ENCODE results near the gene SPTLC1. TPM values are rescaled to one million over a fixed set of nuclear protein-coding genes. Genes with fewer than 3 reads are reported as not detected.

SPTLC1 gene
- total and polyA plus RNA-seq, 10 of the 15 experiments (the other 5 are each of a cell fraction or from before 2014, with no cell fraction given): 38.0 to 68.7 (median 52.8) TPM

DNA sequence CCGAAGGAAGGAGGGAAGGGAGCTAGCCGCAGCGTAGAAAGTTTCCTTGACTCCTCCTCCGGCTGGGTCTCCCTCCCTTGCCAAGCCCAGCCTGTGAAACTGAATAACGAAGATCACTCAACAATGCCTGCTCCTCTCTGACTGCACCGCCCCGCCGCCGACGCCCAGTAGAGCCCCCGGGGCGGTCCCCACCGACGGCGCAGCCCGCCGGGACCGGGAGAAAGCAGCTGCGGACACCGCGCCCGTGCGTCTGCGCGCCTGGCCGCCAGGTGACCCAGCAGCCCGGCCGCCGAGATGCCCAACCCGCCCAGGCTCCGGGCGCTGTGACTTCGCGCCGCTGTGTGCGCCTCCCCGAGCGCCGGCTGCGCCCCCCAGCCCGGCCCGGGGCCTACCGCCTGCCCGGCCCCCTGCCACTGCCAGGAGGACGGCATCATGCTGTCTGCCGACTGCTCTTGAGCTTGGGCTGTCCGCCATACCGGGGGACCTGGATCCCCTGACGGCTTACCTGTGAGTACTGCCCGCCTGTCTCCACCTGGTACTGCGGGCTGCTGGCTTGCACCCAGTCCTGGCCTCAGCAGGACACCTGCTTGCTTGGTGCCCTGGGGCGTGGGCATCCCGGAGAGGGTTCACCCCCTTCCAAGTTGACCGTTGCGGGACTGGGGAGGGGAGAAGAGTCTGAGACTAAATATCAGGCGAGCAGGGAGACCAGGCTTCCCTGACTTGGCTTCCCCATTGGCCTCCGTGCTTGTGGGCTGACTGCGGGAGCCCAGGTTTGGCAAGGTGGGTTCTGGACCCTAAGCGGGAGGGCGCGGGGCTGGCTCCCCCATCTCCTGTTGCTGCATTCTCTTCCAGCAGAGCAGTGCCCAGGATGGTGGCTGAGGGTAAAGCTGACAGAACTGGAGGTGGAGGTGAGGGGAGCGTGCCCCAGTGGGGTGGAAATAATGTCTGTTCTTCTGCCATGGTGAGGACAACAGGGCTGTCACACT lies 26.2 kb upstream of the SPTLC1 start:
- 0 out of 2 replicates have a peak overlapping the region, but pooled peaks have one; percentile 66 for H3K4me2 ChIP-seq (ENCODE audit: control insufficient read depth, insufficient read depth)
- H2AFZ ChIP-seq (ENCODE audit: control insufficient read depth, low read depth, low read length): no peak overlapping the region
- no peak overlapping the region for H3K4me3 ChIP-seq
- FAIRE-seq (peak; percentile 57), DNase-seq (ENCODE audit: low read depth, low spot score) (no peak), ATAC-seq (peak; percentile 11)
- POLR2A ChIA-PET: no interaction called here
- peaks cover 0 to 4% of the 10 kb centered on the region in 2 experiments; a peak in 3 of 4 replicates for H3K27me3 ChIP-seq (replicated peaks in 1 of 2; ENCODE audit: control insufficient read depth in 2 of 2, insufficient read depth in 2 of 2, low read length in 1 of 2)
- intact Hi-C loops (cut with micrococcal nuclease; ENCODE audit: unreplicated experiment): no loop called here
- no peak overlapping the region for H3K27ac ChIP-seq (ENCODE audit: control insufficient read depth, insufficient read depth)
- SMC1A ChIA-PET (ENCODE audit: uncharacterized antibody, unreplicated experiment): interaction anchor here (1.2 to 3.6 kb wide), 10 partner anchors 7 to 649 kb away, joined by 3 to 22 read pairs (median 6); no protein-coding TSS in a partner anchor
- H3K79me2 ChIP-seq (ENCODE audit: control insufficient read depth, insufficient read depth, low read length): no peaks in the 10 kb centered on the region
- H3K4me1 ChIP-seq (ENCODE audit: control insufficient read depth, insufficient read depth, low read length): no peaks in the 10 kb centered on the region; the same call in 1 of the 2 replicates
- no peaks in the 10 kb centered on the region for H3K36me3 ChIP-seq (ENCODE audit: control insufficient read depth in 2 of 2, insufficient read depth in 2 of 2, low read length in 1 of 2)
- H3K9ac ChIP-seq (ENCODE audit: control insufficient read depth, insufficient read depth, low read length): no peak overlapping the region
- no TSS peak for BruUV-seq (replicated peaks)
- H4K20me1 ChIP-seq (ENCODE audit: control insufficient read depth, insufficient read depth): no peaks in the 10 kb centered on the region
- RAD21 ChIA-PET (ENCODE audit: unreplicated experiment): interaction anchor here (0.8 to 3.8 kb wide), 12 partner anchors 64 to 650 kb away, joined by 3 to 20 read pairs (median 10); no protein-coding TSS in a partner anchor
- H3K9me3 ChIP-seq (replicated peaks; ENCODE audit: control insufficient read depth, insufficient read depth, low read length): no peaks in the 10 kb centered on the region
- WGBS (ENCODE audit: insufficient coverage, insufficient replicate concordance, low lambda C conversion rate, missing lambda C conversion rate): 29% methylated on average over 56 of the region's 62 CpGs
- in situ Hi-C loops (cut with MboI): no loop called here
- CTCF ChIA-PET: interaction anchor here (0.5 to 5.3 kb wide), 34 partner anchors 7 to 649 kb away, joined by 3 to 55 read pairs (median 7); partner anchors contain the start of gene BICD2
- TF ChIP-seq IKZF1 (conservative IDR thresholded peaks at IDR 0.05) (no peak), MTA2 (IDR thresholded peaks at IDR 0.05; ENCODE audit: low read depth) (no peak), SRF (IDR thresholded peaks at IDR 0.05; ENCODE audit: low read depth in 2 of 2, low read length in 2 of 2) (no peak), SP1 (IDR thresholded peaks at IDR 0.05; ENCODE audit: low read depth, low read length) (no peak), SMAD1 (IDR thresholded peaks at IDR 0.05; ENCODE audit: low read depth, partially characterized antibody) (no peak), ZNF24 (IDR thresholded peaks at IDR 0.05) (no peak), RCOR1 (conservative IDR thresholded peaks at IDR 0.05; ENCODE audit: low read depth, low read length) (no peak), POLR2A (IDR thresholded peaks at IDR 0.05; ENCODE audit: low read depth, low read length) (no peak), ZNF274 (IDR thresholded peaks at IDR 0.05; ENCODE audit: insufficient read depth, insufficient read length) (no peak), RUNX3 (IDR thresholded peaks at IDR 0.05; ENCODE audit: low read length) (no peak), SUPT20H (IDR thresholded peaks at IDR 0.05; ENCODE audit: borderline replicate concordance, control insufficient read depth, low read depth, low read length) (no peak), BHLHE40 (IDR thresholded peaks at IDR 0.05; ENCODE audit: borderline replicate concordance in 1 of 2, low read depth in 2 of 2, low read length in 1 of 2) (no peak), FOXK2 (IDR thresholded peaks at IDR 0.05) (no peak), ZBED1 (IDR thresholded peaks at IDR 0.05; ENCODE audit: borderline replicate concordance) (no peak)
- TF ChIP-seq, protein P1, sequence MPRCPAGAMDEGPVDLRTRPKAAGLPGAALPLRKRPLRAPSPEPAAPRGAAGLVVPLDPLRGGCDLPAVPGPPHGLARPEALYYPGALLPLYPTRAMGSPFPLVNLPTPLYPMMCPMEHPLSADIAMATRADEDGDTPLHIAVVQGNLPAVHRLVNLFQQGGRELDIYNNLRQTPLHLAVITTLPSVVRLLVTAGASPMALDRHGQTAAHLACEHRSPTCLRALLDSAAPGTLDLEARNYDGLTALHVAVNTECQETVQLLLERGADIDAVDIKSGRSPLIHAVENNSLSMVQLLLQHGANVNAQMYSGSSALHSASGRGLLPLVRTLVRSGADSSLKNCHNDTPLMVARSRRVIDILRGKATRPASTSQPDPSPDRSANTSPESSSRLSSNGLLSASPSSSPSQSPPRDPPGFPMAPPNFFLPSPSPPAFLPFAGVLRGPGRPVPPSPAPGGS (IDR thresholded peaks at IDR 0.05; ENCODE audit: borderline replicate concordance, insufficient read depth, low read depth, low read length, poor library complexity, severe bottlenecking): no peak
- TF ChIP-seq, protein P2, sequence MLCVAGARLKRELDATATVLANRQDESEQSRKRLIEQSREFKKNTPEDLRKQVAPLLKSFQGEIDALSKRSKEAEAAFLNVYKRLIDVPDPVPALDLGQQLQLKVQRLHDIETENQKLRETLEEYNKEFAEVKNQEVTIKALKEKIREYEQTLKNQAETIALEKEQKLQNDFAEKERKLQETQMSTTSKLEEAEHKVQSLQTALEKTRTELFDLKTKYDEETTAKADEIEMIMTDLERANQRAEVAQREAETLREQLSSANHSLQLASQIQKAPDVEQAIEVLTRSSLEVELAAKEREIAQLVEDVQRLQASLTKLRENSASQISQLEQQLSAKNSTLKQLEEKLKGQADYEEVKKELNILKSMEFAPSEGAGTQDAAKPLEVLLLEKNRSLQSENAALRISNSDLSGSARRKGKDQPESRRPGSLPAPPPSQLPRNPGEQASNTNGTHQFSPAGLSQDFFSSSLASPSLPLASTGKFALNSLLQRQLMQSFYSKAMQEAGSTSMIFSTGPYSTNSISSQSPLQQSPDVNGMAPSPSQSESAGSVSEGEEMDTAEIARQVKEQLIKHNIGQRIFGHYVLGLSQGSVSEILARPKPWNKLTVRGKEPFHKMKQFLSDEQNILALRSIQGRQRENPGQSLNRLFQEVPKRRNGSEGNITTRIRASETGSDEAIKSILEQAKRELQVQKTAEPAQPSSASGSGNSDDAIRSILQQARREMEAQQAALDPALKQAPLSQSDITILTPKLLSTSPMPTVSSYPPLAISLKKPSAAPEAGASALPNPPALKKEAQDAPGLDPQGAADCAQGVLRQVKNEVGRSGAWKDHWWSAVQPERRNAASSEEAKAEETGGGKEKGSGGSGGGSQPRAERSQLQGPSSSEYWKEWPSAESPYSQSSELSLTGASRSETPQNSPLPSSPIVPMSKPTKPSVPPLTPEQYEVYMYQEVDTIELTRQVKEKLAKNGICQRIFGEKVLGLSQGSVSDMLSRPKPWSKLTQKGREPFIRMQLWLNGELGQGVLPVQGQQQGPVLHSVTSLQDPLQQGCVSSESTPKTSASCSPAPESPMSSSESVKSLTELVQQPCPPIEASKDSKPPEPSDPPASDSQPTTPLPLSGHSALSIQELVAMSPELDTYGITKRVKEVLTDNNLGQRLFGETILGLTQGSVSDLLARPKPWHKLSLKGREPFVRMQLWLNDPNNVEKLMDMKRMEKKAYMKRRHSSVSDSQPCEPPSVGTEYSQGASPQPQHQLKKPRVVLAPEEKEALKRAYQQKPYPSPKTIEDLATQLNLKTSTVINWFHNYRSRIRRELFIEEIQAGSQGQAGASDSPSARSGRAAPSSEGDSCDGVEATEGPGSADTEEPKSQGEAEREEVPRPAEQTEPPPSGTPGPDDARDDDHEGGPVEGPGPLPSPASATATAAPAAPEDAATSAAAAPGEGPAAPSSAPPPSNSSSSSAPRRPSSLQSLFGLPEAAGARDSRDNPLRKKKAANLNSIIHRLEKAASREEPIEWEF (IDR thresholded peaks at IDR 0.05; ENCODE audit: insufficient replicate concordance, low read depth, low read length): no peak

Data from GM12878 (cell line).